DLD1 (cell line): ENCODE data around the gene MED13L.

Experiments used
- in situ Hi-C: cut with HindIII; loops from 2 replicates; pipeline ENCODE4 v1.10.0; 2017; ENCODE audit warnings: low sequenced_read_pairs

The MED13L gene

DNA sequence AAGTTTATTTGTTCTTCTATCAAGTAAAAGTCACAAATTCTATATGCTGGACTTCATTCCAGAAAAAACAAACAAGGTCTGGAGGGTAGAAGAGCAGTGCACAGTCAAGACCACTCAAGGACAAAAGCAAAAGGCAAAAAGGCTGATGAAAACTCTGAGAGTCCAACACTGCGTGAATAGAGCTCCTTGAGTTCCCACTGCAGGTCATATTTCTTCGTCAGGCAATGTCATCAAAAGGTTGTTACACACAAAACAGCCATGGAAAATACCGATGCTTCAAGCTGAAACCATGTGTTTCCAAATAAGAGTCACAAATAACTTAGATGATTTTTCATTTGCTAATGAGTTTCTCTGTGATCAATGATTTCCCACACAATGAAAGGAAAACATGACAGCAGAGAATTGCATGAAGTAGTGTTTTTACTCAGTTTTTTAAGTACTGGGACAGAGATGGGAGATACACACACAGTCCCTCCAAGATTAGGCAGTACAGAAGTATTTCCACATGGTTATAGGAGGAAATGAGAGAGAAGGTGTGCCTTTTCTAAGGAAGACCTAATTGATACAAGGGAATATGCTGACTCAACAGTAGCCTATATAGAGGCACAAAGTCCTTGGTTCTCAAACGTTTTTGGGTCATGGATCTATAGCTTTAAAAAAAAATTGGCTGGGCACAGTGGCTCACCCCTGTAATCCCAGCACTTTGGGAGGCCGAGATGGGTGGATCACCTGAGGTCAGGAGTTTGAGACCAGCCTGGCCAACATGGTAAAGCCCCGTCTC, 177.7 kb downstream of the MED13L start:
- in situ Hi-C loops = no loop called here

DNA sequence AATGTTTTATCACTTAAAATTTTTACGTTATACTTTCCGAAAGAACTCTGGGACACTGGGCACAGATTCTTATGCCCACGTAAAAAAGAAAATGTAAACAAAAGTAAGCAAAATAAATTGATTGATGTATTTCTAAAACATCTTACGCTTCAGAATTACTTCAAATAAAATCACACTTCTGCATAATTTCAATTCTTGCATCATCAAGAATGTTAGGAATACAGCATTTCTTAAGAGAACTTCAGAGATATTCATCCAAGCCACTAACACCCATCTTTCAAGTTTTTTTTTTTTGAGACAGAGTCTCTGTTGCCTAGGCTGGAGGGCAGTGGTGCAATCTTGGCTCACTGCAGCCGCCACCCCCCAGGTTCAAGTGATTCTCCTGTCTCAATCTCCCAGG, 180.6 kb downstream of the MED13L start:
- in situ Hi-C loops = no loop called here

DNA sequence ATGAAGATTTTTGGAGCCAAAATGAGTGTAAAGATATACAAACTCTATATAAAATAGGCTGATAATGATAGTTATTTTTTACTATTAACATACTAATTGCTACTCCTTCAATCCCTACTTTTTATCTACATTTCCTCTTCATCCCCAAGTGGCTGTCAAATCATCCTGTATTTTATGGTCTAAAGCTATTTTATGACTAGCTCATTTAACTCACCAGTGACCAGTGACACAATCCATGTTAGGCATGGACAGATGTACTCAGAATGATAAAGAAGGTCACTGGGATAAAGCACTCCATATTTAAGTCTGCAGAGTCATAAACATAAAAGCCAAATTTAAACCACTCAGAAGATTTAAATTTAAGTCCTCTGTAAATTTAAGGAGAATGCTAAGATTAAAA, 183.0 kb downstream of the MED13L start:
- in situ Hi-C loops = no loop called here

DNA sequence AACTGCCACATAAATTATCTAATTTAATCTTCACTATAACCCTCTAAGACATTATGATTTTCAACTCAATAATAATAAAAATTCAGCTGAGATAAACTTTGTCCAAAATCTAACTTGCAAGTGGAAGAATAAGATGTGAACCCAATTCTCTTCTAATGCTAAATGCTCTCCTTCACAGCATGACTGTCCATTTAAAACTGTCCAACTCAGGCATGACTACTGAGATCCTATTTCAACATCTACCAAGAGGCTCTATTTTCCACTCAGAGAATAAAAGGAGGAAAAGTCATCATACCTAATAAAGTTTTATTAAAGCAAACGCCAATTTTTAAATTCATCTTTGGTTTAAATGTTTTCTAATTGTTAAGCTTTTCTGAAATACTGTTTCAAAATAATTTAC, 183.6 kb downstream of the MED13L start:
- in situ Hi-C loops = no loop called here

DNA sequence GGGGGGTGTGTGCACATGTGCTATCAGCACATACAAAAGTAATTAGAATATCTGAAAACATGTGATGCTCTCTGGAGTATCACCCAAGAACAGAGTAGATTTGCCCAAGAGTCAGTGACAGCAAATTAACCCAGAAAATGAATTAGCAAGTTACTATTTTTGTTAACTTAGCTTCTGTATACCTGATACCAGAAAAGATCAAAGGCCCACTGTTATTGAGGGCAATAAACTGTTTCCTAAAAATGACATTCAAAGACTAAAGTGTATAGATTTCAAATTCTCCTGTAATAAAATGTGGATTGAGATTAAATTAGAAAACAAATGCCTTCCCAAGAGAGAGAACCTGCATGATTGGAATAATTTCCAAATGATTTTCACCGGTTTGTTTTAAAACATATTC, 184.7 kb downstream of the MED13L start:
- in situ Hi-C loops = no loop called here

DNA sequence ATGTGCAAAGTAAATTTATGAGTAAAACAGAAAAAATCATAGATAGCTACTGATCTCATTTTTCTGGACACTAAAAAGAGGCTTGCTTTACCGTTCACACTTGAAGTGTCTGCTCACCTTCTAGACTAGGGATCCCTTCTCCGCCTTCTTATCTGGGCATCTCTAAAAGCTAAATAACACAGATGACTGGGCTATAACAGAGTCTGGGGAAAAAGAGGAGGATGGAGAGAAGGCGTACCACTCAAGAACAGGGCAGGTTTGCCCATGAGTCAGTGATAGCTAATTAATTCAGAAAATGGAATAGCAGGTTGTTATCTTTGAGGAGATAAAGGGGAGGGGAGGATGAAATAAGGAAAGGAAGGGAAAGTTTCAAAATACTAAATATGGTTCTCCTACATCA, 185.3 kb downstream of the MED13L start:
- in situ Hi-C loops = no loop called here

DNA sequence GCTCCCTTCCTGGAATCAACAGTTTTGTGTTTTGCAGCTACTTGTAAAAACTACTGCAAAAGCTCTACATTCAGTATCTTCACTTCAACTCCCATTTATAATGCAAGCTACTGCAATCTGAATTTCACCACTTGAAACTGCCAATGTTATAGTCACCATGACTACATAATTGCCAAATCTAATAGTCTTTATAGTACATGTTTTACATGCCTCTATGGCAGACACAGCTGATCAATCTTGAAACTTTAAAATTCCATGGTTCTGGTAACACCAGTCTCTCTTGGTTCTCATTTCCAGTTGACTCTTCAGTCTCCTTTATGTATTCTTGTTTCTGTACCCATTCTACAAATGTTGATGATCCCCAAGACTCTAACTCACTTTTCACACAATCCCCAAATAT, 185.9 kb downstream of the MED13L start:
- in situ Hi-C loops = no loop called here

DNA sequence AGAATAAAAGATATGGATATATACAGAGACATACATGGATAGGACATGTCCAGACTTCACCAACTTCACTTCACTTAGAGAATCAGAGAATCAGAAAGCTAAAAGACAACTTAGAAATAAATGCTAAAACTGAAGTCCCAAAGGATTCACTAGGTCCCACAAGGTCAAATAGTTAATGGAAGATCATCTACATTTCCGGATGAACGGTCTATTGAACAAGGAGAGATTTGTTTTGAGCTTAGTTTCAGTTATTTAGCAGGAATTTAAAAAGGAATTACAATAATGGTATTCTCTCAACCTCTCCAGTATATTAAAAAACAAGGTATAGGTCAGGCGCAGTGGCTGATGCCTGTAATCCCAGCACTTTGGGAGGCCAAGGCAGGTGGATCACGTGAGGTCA, 187.0 kb downstream of the MED13L start:
- in situ Hi-C loops = no loop called here

DNA sequence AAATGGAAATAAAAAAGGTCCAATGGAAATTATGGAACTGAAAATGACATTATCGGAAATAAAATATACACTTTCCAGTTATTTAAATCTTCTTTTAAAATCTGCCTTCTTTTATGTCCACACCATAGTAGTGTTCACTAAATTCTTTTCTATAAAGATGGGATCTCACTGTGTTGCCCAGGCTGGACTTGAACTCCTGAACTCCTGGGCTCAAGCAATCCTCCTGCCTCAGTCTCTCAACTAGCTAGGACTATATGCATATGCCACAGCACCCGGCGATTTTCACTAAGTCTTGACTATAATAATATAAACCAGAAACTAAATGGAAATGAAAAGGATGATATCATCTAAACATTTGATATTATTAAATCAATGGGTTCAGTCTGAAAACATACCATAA, 188.4 kb downstream of the MED13L start:
- in situ Hi-C loops = no loop called here

DNA sequence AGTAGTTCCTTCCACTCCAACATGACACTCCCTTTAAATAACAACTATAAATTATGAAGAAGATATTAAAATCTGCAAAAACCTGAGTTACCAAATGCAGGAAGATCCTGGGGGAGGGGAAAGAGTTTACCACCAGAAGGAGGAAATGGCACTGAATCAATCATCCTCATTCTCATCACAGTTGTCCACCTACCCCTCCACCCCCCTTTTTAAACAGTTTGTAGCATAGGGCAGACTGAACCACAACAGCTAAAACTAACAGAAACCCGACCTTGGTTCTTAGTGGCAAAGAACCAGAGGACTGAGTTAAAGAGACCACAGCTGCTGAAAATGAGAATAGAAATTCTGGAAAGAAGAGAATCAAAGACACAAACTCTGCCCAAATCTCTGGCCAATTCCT, 189.5 kb downstream of the MED13L start:
- in situ Hi-C loops = no loop called here

DNA sequence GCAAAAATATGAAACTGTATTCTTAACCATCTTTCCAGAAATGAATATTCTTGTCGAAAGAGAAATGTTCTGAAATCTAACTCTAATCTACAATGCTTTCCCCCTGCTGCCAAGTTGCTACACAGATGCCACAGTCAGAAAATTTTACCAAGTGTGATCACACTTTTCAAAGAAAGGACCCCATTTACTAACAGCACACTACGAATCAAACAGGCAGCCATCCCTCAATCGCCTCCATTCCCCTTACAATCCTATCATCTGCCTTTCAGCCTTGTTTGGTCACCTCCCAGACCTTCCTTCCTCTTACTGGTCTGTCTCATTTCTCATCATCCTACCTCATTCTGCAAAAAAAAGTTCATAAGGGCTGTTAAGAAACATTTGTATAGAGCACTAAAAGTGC, 190.1 kb downstream of the MED13L start:
- in situ Hi-C loops = no loop called here

DNA sequence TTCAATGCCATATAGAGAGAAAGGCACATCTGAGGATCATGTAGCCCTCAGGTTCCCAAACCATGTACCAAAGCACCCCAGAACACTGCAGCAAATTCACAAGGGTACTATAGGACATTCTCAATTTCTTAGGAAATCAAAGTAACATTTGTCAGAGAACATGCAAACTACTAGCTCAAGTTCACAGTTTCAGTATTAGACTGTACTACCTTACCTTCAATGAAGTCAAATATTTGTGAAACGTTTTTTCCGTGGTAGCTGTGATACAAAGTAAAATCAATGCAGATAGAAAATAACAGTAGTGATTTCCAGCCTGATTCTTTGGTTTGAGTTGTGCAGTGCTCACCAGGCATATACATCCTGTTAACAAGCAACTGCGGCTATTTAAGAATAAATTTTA, 197.1 kb downstream of the MED13L start:
- in situ Hi-C loops = no loop called here

DNA sequence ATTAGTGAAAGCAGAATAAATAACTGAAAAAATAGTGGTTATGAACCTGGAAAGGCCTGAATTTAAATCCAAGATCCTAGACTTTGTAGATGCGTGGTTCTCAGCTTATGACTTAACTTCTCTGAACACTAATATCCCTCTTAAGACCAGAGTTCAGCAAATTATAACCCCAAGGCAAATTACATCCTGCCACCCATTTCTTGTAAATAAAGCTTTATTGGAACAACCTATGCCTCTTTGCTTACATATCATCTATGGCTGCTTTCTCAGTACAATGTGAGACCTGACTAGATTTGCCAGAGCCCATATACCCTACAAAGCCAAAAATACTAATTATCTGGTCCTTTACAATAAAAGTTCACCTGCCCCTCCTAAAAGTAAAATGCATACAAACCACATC, 199.1 kb downstream of the MED13L start:
- in situ Hi-C loops = no loop called here

DNA sequence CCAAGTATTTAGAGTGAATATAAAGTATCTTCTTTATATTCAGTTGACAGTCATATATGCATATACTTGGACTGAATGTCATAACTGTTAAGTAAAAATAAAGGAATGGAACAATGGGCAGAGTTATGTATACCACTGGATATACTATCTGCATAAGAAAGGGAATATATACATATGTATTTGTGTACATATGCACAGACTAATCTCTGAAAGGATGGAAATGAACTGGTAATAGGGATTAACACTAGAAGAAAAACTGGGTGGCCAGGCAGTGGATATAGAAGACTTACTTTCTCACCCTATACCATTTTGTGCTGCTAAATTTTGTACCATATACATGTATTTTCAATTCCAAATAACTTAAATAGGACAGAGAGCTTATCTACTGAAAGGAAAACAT, 200.1 kb downstream of the MED13L start:
- in situ Hi-C loops = no loop called here

DNA sequence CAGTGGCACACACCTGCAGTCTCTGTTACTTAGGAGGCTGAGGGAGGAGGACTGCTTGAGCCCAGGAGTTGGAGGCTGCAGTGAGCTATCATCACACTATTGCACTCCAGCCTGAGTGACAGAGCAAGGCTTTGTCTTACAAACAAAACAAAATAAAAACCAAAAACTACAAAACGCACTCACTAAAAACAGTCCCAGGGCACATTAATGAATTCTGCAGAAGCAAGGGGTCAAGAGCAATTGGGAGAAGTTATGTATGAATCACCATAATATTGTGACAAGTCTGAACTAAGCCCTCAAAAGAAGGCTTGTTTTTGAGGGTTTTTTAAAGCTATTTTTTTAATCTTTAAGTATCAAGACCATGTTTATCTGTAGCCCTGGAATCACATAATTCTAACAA, 201.1 kb downstream of the MED13L start:
- in situ Hi-C loops = no loop called here

DNA sequence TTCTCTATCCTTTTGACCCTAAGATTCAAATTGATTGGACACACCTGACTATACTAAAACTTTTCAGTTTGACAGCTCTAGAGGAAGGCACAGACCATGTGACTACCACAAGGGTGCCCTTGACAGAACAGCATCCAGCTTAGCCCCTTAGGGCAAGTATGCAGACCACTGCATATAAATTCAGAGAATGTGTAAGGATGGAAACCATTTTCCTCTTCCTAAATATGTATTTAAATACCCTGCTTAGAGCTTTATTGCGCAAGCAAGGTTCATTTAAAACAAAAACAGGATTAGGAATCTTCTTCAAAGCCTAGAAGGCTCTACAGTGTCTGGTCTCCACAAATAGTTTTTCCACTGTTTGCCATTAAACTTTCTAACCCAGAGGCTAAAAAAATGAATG, 202.8 kb downstream of the MED13L start:
- in situ Hi-C loops = no loop called here

DNA sequence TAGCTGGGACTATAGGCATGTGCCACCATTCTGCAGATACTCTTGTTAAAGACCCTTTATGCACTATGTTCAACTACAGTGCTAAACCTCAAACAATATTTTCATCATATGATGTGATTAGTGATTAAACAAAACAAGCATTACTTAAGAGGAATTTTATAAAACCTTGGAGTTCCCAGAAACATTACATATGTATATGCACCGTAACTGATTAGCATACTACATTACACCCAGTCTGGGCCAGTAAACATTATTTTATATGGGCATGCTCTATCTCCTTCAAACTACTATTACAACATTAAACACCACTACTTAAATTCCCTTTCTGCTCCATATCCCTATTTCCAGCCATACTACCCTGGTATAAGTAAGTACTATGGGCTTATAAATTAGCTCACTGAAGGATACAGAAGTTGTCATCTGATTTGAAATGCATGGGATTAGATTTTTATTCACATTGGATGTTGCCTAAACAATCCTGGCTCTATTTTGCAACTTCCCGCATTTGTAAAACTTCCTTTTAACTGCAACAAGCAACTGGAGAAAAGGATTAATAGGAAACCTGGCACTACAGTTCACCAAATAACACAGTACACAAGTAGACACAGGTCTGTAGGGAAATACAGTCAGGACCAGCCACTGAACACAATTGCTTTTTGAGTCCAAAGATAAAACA, 205.8 kb downstream of the MED13L start:
- in situ Hi-C loops = no loop called here

DNA sequence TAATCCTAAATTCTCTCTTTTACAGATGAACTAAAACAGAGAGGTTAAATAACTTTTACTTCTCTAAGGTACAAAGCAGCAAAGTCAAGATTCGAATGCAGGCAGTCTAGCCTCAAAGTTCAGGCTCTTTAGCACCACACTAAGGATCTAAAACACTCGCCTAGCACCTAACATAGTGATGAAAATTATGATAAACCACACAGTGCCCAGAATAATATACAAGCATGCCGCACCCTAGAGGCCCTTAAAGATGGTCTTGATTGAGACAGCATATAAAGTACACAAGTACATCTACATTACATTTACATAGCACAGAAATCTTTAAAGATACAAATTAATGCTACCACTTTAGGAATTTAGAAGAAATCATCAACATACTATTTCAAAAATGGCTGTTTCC, 207.0 kb downstream of the MED13L start:
- in situ Hi-C loops = no loop called here

DNA sequence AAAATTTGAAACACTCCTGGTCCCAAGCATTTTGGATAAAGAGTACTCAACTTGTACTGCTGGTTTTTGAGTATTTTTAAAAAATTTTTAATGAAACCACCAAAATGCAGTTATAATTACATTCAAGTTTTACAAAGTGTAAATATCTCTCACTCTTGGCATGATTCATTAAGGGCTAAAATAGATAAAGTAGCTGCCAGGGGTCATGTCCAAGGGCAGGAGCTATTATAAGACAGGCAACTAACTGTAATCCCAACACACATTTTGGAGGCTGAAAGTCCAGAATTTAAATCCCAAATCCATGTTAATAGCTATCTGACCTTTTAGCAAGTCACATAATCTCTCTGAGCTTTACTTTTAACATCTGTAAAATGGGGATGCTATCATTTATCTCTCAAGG, 207.6 kb downstream of the MED13L start:
- in situ Hi-C loops = no loop called here

DNA sequence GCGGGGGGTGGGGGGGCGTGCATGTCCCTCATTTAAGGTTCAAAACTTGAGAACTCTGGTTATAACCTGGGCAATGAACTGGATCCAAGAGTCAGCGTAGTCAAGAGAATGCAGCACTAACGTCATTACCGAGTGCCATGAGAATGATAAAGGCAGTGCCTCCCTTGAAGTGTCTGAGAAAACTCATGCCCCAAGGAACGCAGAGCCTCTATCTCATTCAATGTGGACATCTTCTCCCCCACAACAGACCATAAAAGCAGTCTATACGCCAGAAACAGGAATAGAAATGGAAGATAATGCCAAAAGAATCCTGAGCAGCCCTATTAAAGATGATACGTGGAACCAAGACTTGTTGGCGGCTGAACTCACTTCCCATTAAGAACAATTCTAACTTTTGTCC, 208.6 kb downstream of the MED13L start:
- in situ Hi-C loops = no loop called here

DNA sequence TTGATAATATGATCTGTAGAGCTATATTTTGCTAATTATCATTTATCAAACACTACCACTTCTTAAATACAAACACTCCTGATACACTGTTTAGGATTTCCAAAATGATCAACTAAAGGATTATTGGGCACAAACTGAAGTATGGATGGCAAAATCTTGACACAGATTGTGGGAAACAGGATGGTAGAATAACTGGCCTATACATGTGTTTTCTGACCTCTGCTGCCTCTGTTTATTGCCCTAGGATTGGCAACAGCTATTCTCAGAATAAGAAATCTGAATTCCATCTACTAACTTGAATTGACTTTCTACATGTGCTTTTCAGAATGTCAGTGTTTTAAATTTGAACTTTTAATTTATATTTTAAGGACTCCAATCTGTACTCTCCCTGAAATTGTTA, 209.1 kb downstream of the MED13L start:
- in situ Hi-C loops = no loop called here

DNA sequence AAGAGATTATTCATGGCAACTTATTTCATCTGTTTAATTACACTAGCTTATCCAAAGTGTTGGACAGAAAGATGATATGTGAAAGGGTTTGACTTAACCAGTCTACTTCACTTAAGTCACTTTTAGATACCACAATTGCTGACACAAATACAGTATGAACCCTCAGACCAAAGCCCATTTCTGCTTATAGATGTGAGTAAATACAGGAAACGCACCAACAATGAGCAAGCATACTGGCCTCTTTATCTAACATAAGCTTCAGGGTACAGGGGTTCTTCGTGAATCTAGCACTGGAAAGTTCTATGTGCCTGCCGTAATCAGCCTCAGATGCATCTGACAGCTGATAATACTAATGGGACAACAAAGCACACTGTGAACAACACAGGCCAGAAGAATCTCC, 209.6 kb downstream of the MED13L start:
- in situ Hi-C loops = no loop called here
